ENCODE data around the gene NFIX.

Gene NFIX

DNA sequence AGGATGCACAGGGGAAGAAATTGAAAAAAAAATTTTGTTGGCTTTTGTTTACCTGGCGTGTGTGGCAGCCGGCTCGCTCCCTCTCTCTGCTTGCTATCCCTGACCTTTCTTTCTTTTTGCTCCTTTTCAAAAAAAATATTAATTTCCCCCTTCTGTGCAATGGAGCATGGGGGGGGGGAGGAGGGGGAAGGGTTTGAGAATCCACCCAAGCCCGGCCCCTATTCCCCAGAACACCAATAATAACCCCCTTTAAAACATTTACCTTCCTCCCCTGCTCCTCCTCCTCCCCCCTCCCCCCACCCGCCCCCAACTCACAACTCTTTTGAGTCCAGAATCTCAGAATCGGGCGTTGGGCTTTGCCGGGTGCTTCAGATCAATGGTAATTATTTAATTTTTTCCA lies 28.4 kb downstream of the NFIX start:
- DNase-seq: no peak

DNA sequence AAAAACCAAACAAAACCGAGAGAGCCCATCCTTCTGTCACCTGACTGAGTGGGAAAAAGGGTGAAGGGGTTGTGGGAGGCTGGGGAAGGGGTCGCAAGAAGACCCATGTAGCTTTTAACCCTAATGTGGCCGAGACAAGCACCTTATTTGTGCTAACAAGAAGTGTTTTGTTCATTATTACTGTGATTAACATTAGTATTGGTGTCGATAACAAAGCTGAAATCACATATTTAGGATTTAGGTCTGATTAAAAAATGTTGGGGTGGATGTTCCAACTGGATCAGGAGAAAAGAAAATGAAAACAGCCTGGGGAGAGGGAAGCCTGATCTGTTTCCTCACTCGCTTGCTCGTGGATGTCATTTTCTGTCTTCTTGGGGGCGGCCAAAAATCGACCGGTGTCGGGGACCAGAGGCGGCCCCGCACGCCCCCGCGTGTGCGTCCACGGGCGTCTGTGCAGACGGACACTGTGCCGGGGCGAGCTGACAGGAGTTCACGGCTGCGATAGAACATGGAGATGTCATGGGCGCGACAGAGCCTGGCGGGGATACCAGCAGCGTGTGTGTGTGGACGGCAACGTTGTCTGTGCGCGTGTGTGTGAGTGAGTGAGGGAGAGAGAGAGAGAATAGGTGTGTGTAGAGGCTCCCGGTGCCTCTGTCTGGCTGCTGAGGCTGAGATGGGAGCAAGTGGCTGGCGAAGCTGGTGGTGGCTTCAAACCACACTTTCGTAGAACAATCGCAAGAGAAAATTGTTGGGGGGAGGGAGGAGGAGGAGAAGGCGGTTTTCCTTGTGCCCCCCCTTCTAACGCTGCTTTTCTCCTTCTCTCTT lies 29.1 kb downstream of the NFIX start:
- no peak for DNase-seq

- DNase-seq: no peak
These were observed 29.8 kb downstream of the NFIX start for GRCh38 chr19:13024951-13025697.

DNA sequence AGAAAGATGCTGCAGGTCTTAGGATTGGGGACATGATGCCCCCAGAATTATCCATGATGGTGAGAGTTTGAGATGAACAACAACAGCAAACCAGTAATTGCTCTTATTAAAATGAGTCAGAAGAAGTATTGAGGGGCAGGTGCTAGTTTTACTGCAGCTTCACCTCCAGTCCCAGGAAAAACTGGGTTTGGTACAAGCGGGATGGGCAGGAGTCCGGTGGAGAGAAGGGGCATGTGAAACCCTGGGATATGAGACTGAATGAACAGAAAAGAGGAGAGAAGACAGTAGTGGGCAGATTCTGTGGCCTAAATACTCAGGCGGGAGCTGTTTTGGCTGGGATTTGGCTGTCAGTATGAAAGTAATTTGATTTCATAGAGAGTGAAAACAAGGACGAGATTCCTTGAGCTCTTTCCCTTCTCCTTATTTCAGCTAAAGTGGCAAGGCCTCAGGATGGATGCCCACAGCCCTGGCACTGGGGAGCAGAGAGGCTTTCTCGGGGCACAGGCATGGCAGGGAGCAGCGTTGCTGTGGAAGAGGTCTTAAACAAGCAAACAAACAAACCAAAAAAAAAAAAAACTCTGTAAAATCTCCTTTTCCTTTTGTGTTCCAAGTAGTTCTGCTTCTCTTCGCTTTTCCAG lies 30.7 kb downstream of the NFIX start:
- DNase-seq: no peak

GRCh38 chr19:13026462-13027370 lies 31.4 kb downstream of the NFIX start:
- DNase-seq: no peak

- no peak for DNase-seq
These were observed 32.3 kb downstream of the NFIX start for GRCh38 chr19:13027557-13027956.

- no peak for DNase-seq
These were observed 32.8 kb downstream of the NFIX start for GRCh38 chr19:13028027-13028426.

- no peak for DNase-seq
These were observed 34.1 kb downstream of the NFIX start for GRCh38 chr19:13029301-13029880.

GRCh38 chr19:13029893-13030292 lies 34.6 kb downstream of the NFIX start:
- DNase-seq: no peak

- DNase-seq: no peak
These were observed 36.8 kb downstream of the NFIX start for GRCh38 chr19:13031917-13032623.

DNA sequence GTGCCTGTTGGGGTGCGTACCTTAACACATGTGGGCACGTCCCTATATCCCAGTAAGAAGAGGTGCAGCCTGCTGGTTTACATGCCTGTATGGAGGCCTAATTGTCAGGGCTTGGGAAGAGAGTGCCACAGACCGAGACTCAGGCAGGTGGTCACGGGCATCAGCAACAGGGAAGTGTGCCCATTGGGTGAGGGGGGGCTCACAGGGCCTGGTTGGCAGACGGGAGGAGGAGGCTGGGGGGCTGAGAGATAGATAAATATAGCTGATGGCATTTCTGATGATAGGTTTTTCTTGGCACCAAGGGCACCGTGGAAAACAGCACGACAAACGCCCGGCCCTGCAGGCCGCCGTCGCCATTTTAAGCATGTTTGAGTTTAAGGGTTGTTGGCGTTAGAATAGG lies 37.6 kb downstream of the NFIX start:
- no peak for DNase-seq

- DNase-seq: no peak
These were observed 38.0 kb downstream of the NFIX start for GRCh38 chr19:13033244-13033643.

DNA sequence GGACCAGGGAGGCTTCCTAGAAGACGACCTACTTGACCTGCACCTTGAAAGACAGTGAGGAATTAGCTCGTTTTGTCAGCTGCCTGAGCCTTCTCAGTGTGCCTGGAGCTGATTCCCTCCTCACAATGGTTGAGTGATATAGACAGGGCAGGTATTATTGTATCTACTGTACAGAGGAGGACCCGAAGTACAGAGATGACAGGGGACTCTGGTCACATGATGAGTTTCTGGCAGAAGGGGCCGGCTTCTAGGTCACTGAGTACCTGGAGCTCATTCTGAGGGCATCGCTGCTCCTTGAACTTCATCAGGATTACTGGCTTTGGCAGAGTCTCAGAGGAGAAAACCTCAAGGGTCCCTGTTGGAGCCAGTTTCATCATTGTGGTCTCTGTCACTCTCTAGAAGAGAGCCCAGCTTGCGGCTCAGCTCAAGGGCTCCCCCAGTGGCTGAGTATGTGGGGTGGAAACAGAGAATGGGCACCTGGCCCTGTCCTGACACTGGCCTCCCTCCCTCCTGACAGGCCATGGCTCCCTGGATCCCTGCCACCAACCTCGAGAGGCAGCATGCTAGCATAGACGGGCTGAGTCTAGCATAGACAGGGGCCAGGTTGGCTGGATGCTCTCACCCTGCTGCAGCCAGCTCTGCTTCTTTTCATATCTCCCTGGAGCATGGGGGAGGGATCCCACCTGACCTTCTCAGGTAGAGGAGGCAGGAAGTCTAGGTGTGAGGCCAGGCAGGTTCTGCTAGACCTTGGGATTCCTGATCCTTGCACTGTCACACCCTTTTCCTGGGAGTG lies 38.7 kb downstream of the NFIX start:
- peak; percentile 43 for DNase-seq

GRCh38 chr19:13034636-13035035 lies 39.4 kb downstream of the NFIX start:
- DNase-seq: no peak

DNA sequence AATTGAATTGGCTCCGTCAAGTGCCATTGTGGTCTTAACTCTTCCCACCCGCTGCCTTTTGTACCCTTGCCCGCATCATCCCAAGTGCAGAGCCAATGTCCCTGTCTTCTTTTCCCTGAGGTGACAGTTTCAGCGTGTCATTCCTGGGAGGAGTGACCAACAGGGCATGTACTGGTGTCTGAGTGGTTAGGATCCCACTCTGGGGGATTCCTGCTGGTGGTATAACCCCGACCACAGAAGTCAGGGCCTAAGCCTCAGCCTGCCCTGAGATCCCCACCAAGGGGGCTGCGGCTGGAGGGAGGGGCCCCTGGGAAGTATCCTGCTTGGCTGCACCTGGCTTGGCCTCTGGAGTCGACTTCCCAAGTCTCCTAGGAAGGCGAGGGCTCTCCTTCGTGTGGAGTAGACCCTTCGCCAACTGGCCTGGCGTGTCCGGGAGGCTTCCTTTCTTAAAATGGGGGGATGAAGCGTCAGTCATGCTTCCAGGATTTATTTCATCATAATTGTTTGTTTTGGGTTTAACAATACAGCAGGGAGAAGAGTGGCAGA lies 40.6 kb downstream of the NFIX start:
- no peak for DNase-seq

DNA sequence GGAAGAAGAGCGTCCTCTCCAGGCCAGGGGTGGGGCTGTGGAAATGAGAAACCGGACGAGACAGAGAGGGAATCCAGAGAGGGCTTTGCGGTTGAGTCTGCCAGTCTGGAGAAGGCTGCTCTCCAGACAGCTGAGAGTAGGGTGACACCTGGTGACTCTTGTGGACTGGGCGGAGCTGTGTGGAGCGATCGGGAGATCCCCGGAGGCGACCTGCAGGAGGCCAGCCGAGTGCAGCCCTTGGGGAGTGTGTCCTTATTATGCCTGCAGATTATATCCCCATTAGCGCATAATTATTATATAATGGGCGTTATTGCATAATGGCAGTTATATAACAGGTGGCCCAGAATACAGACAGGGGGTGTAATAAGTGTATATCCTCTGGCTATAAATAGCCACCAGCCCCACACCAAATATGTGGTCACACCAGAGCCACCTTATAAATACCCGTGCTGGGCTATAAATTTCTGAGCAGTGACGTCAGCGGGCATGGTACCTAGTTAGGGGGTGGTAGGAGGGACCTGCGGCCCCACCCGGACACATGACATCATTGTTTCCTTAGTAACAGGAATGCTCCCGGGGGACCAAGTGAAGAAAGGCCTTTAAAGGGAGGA lies 41.2 kb downstream of the NFIX start:
- DNase-seq: no peak

GRCh38 chr19:13037161-13037560 lies 41.9 kb downstream of the NFIX start:
- no peak for DNase-seq

- DNase-seq: no peak
These were observed 42.5 kb downstream of the NFIX start for GRCh38 chr19:13037731-13038130.

GRCh38 chr19:13038306-13039210 lies 43.3 kb downstream of the NFIX start:
- DNase-seq: no peak
